Thymus (tissue), 14 donors: ENCODE data around the gene VCP. TPM values are rescaled to one million over a fixed set of nuclear protein-coding genes. Genes with fewer than 3 reads are reported as not detected.

ENCODE experiments used
- DNase-seq, 9 donors: peaks; one replicate each; pipeline ENCODE4 v3.0.0-alpha.2; 2013; ENCODE audit warnings: low spot score in 9 of 9, low read depth in 6 of 9, missing footprints in 1 of 9
- H3K27ac ChIP-seq, 2 donors: one replicate each; pipeline ENCODE4 v1.5.1; 2013; ENCODE audit warnings: control low read depth in 1 of 2, low read depth in 1 of 2, low read length in 1 of 2, mild to moderate bottlenecking in 1 of 2, moderate library complexity in 1 of 2
- H3K27me3 ChIP-seq, 2 donors: one replicate each; pipeline ENCODE4 v1.5.1; 2013; ENCODE audit warnings: low read length in 1 of 2; ENCODE audit not compliant: control insufficient read depth in 2 of 2, insufficient read depth in 1 of 2
- H3K36me3 ChIP-seq, 2 donors: one replicate each; pipeline ENCODE4 v1.5.1; 2013; ENCODE audit warnings: low read length in 1 of 2, mild to moderate bottlenecking in 1 of 2, moderate library complexity in 1 of 2; ENCODE audit not compliant: control insufficient read depth in 2 of 2, insufficient read depth in 2 of 2
- H3K4me1 ChIP-seq, 2 donors: one replicate each; pipeline ENCODE4 v1.5.1; 2013; ENCODE audit warnings: low read length in 2 of 2; ENCODE audit not compliant: control insufficient read depth in 2 of 2, insufficient read depth in 2 of 2
- H3K4me3 ChIP-seq, 2 donors: one replicate each; pipeline ENCODE4 v1.5.1; 2013; ENCODE audit warnings: low read length in 2 of 2, control low read depth in 1 of 2, mild to moderate bottlenecking in 1 of 2
- H3K9me3 ChIP-seq, 2 donors: one replicate each; pipeline ENCODE4 v1.5.1; 2013; ENCODE audit warnings: low read length in 1 of 2, mild to moderate bottlenecking in 1 of 2; ENCODE audit not compliant: control insufficient read depth in 2 of 2, insufficient read depth in 1 of 2
- WGBS: extraction: QIAGEN DNeasy Blood & Tissue Kit; methylation state at CpG from one replicate; pipeline ENCODE4 v1.1.7; 2013; 5-methylcytosine and 5-hydroxymethylcytosine counted together
- long read RNA-seq, 10 donors: transcript quantifications; one replicate each; lab custom pipeline, GENCODE V29; 2026
- polyA plus RNA-seq: library from polyadenylated mRNA; stranded (reverse); fragments of 200-250 nt; gene quantifications from one replicate; pipeline ENCODE4 v1.2.3, GENCODE V29; 2013
- total RNA-seq: library from RNA; stranded (reverse); fragments of 120-200 nt; gene quantifications from one replicate; pipeline ENCODE4 v1.2.4, GENCODE V29; 2013
- donor health status: healthy.

Gene VCP
- total RNA-seq (227 TPM), polyA plus RNA-seq (71.1 TPM)
- long read RNA-seq, donor 1, result 0 reads
- long read RNA-seq, donor 2, result 0 reads
- long read RNA-seq, donor 3, full-length matches to known transcripts, result 56 of 85 reads
- long read RNA-seq, donor 3, partial matches to known transcripts, result 29 of 85 reads
- long read RNA-seq, donor 3, other reads (novel, unspliced or antisense), result 0 of 85 reads
- long read RNA-seq, donor 4, full-length matches to known transcripts, result 35 of 97 reads
- long read RNA-seq, donor 4, partial matches to known transcripts, result 54 of 97 reads
- long read RNA-seq, donor 4, other reads (novel, unspliced or antisense), result 8 of 97 reads
- long read RNA-seq, donor 5, full-length matches to known transcripts, result 63 of 76 reads
- long read RNA-seq, donor 5, partial matches to known transcripts, result 13 of 76 reads
- long read RNA-seq, donor 5, other reads (novel, unspliced or antisense), result 0 of 76 reads
- long read RNA-seq, donor 6, full-length matches to known transcripts, result 41 of 41 reads
- long read RNA-seq, donor 6, partial matches to known transcripts, result 0 of 41 reads
- long read RNA-seq, donor 6, other reads (novel, unspliced or antisense), result 0 of 41 reads
- long read RNA-seq, donor 7, full-length matches to known transcripts, result 47 of 64 reads
- long read RNA-seq, donor 7, partial matches to known transcripts, result 10 of 64 reads
- long read RNA-seq, donor 7, other reads (novel, unspliced or antisense), result 7 of 64 reads
- long read RNA-seq, donor 8, full-length matches to known transcripts, result 18 of 24 reads
- long read RNA-seq, donor 8, partial matches to known transcripts, result 6 of 24 reads
- long read RNA-seq, donor 8, other reads (novel, unspliced or antisense), result 0 of 24 reads
- long read RNA-seq, donor 9, full-length matches to known transcripts, result 25 of 30 reads
- long read RNA-seq, donor 9, partial matches to known transcripts, result 5 of 30 reads
- long read RNA-seq, donor 9, other reads (novel, unspliced or antisense), result 0 of 30 reads
- long read RNA-seq, donor 10, full-length matches to known transcripts, result 37 of 56 reads
- long read RNA-seq, donor 10, partial matches to known transcripts, result 19 of 56 reads
- long read RNA-seq, donor 10, other reads (novel, unspliced or antisense), result 0 of 56 reads

- peaks cover 15 to 24% of the 10 kb centered on the region in 2 donors for H3K4me1 ChIP-seq
- H3K4me3 ChIP-seq, result peak within 1 kb of the TSS; percentile 77 to 83
- H3K9me3 ChIP-seq, result no peaks in the 10 kb centered on the region
- no peaks in the 10 kb centered on the region for H3K27me3 ChIP-seq
- H3K36me3 ChIP-seq, result peaks cover 38 to 63% of the 10 kb centered on the region in 2 donors
- H3K27ac ChIP-seq, result peak within 1 kb of the TSS; percentile 96 to 99
- 6% methylated on average over 54 of the region's 54 CpGs for WGBS
- peak; percentile 90 to 98 (median 94) for DNase-seq
Measured at GRCh38 chr9:35072461-35073278, at the start of gene VCP. TSS of gene VCP (minus strand) at chr9:35072625. CDS start at chr9:35072353, 272 bp downstream.

DNA sequence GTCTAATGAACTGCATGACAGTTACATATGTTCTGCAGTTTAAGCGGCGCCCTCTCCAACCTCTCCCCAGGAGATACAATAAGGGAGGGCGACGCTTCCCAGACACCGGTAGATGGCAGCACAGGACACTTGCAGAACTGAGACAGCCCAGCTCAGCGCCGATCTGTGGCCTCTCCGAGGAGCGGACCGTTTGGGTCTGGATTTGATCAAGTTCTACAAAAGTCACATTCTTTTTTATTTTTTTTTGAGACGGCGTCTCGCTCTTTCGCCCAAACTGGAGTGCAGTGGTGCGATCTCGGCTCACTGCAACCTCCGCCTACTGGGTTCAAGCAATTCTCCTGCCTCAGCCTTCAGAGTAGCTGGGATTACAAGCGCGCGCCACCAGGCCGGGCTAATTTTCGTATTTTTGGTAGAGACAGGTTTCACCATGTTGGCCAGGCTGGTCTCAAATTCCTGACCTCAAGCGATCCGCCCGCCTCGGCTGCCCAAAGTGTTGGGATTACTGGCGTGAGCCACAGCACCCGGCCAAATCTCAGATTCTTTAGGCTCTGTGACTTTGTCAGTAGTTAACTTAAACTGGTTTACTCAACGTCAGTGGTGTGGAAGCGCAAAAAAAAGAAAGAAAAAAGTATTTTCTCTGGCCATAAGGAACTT, 44.6 kb upstream of the VCP start:
- WGBS, result 35% methylated on average over 30 of the region's 30 CpGs
- peak overlapping the region in 1 of 2 donors; percentile 63 for H3K4me3 ChIP-seq
- peaks cover 25 to 49% of the 10 kb centered on the region in 2 donors for H3K4me1 ChIP-seq

DNA sequence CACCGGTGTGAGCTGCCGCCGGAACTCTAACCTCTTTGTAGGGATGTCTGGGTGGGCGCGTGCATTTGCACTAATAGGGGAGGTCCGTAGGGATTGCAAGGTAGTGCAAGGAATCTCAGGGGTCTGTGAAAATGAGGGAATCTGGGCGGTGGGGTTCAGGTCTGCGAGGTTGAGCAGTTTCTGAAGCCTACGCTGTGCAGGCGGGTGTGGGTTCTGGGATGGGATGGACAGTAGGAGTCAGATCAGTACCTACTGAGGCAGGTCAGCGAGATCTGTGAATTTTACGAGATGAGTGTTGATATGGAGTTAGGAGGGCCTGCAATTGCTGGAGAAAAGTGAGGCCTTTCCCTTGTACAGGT, 44.1 kb upstream of the VCP start:
- peak overlapping the region; percentile 69 to 89 for H3K27ac ChIP-seq
- peaks cover 0 to 4% of the 10 kb centered on the region in 2 donors for H3K27me3 ChIP-seq
- peak overlapping the region; percentile 63 for H3K4me3 ChIP-seq
- DNase-seq, result peak in 1 of 9 donors; percentile 29
- no peaks in the 10 kb centered on the region for H3K9me3 ChIP-seq
- 1% methylated on average over 12 of the region's 12 CpGs for WGBS
- no peaks in the 10 kb centered on the region for H3K36me3 ChIP-seq
- H3K4me1 ChIP-seq, result peaks cover 28 to 54% of the 10 kb centered on the region in 2 donors

More for the DNA sequence above, 44.6 kb upstream of the VCP start:
- peak; percentile 78 to 96 (median 92) for DNase-seq
- H3K27ac ChIP-seq, result peak overlapping the region; percentile 69 to 89
- H3K9me3 ChIP-seq, result no peaks in the 10 kb centered on the region
- H3K36me3 ChIP-seq, result no peaks in the 10 kb centered on the region
- peaks cover 0 to 4% of the 10 kb centered on the region in 2 donors for H3K27me3 ChIP-seq

GRCh38 chr9:35115680-35116538, 43.5 kb upstream of the VCP start, which contains the start of gene ATOSB:
TSS of gene ATOSB (minus strand) at chr9:35115862. CDS start at chr9:35108274, 7,588 bp downstream.
- Histone ChIP-seq H3K9me3 (no peaks in the 10 kb centered on the region), H3K4me3 (peak within 1 kb of the TSS; percentile 63), H3K4me1 (peaks cover 31 to 57% of the 10 kb centered on the region in 2 donors), H3K27ac (peak within 1 kb of the TSS; percentile 69 to 89), H3K27me3 (peaks cover 0 to 4% of the 10 kb centered on the region in 2 donors), H3K36me3 (no peaks in the 10 kb centered on the region)
- DNase-seq, result peak in 8 of 9 donors; percentile 59 to 83 (median 68)
- WGBS, result under 1% methylated on average over 54 of the region's 54 CpGs

DNA sequence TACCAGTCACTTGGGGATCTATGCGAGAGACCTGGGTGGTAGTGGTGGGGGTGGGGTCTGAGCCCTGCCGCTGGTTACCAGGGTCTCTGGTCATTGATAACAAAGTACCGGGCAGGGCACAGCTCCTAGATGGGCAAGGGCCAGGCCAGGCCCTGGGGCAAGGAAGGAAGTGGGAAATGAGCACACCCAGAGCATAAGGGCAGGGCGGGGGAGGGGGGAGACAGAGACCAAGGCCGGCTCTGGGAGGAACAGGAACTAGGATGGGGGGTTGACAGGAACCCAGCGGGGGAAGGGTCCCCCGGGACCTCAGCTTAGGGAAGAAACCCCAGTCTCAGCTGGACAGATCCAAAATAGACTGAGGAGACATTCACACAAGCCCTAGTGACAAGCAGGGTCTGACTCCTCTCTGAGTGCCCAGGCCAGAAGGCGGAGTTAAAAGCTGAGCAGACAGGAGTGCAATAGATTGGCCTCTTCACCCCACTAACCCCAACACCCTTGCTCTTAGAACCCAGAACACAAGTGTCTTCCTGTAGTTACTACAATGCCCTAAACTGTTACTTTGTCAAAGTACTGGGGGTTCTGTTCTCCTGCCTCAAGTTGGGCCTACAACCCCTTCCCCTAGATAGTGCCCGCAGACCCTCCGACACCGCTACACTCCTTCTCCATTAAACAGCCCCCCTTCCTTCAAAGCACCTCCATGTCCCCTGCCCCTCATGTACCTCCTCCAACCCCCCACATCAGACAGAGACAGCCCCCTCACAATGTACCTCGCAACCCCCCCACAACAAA, 42.6 kb upstream of the VCP start:
- peaks cover 40 to 62% of the 10 kb centered on the region in 2 donors for H3K4me1 ChIP-seq
- peak overlapping the region; percentile 69 to 89 for H3K27ac ChIP-seq
- peak overlapping the region; percentile 63 for H3K4me3 ChIP-seq
- 11% methylated on average over 12 of the region's 12 CpGs for WGBS
- no peaks in the 10 kb centered on the region for H3K36me3 ChIP-seq
- no peaks in the 10 kb centered on the region for H3K9me3 ChIP-seq
- peak in 6 of 9 donors; percentile 12 to 55 (median 30) for DNase-seq
- peaks cover 0 to 4% of the 10 kb centered on the region in 2 donors for H3K27me3 ChIP-seq

- Histone ChIP-seq H3K9me3 (no peaks in the 10 kb centered on the region), H3K27me3 (peaks cover 0 to 4% of the 10 kb centered on the region in 2 donors), H3K4me1 (peaks cover 40 to 62% of the 10 kb centered on the region in 2 donors), H3K36me3 (no peaks in the 10 kb centered on the region), H3K27ac (peak overlapping the region; percentile 69 to 89), H3K4me3 (peak overlapping the region; percentile 63)
- DNase-seq, result peak; percentile 53 to 93 (median 77)
- 2% methylated on average over 5 of the region's 5 CpGs for WGBS
Measured at GRCh38 chr9:35114113-35114839, 41.9 kb upstream of the VCP start.
